ENCODE results near the gene WDR70.
"Not testable (repeated sequence)": the region's sequence is repeated elsewhere in the genome, so short reads cannot be mapped to it uniquely, and the experiment has no call there.

The WDR70 gene
- total RNA-seq = 28.7 to 46.0 reads per million in 2 donors

GRCh38 chr5:37379100-37379628 lies at the start of gene WDR70:
Gene WDR70, plus strand, starts transcription at chr5:37379318. Its CDS starts 50 bp downstream, at chr5:37379368.
- peak; percentile 64 for DNase-seq

- DNase-seq = not testable (repeated sequence)
These were observed 44.4 kb upstream of the WDR70 start for GRCh38 chr5:37334754-37335153.

GRCh38 chr5:37342741-37343140 lies 36.4 kb upstream of the WDR70 start:
- not testable (repeated sequence) for DNase-seq

- no peak for DNase-seq
These were observed 24.0 kb upstream of the WDR70 start for GRCh38 chr5:37355161-37355560.

- no peak for DNase-seq
These were observed 8.6 kb upstream of the WDR70 start for GRCh38 chr5:37370550-37370863.

- DNase-seq = peak; percentile 82
These were observed 8.0 kb upstream of the WDR70 start, which contains the start of gene NUP155 for GRCh38 chr5:37370864-37371726. Gene NUP155, minus strand, starts transcription at chr5:37371106. Its CDS starts 129 bp downstream, at chr5:37370977.

GRCh38 chr5:37375091-37375490 lies 4.0 kb upstream of the WDR70 start:
- no peak for DNase-seq

- not testable (repeated sequence) for DNase-seq
These were observed 1.1 kb upstream of the WDR70 start for GRCh38 chr5:37378066-37378465.

GRCh38 chr5:37391591-37391990 lies 12.5 kb downstream of the WDR70 start:
- DNase-seq = no peak

GRCh38 chr5:37396352-37396751 lies 17.2 kb downstream of the WDR70 start:
- DNase-seq = no peak

GRCh38 chr5:37400501-37400900 lies 21.4 kb downstream of the WDR70 start:
- no peak for DNase-seq

GRCh38 chr5:37412515-37412914 lies 33.4 kb downstream of the WDR70 start:
- no peak for DNase-seq

- not testable (repeated sequence) for DNase-seq
These were observed 36.3 kb downstream of the WDR70 start for GRCh38 chr5:37415456-37415855.

- no peak for DNase-seq
These were observed 38.2 kb downstream of the WDR70 start for GRCh38 chr5:37417347-37417746.

- no peak for DNase-seq
These were observed 45.3 kb downstream of the WDR70 start for GRCh38 chr5:37424441-37424840.

- DNase-seq = no peak
These were observed 48.9 kb downstream of the WDR70 start for GRCh38 chr5:37428044-37428443.

- no peak for DNase-seq
These were observed 56.1 kb downstream of the WDR70 start for GRCh38 chr5:37435261-37435660.

GRCh38 chr5:37436146-37436934 lies 57.2 kb downstream of the WDR70 start:
- DNase-seq = no peak

- no peak for DNase-seq
These were observed 58.6 kb downstream of the WDR70 start for GRCh38 chr5:37437711-37438110.

GRCh38 chr5:37445783-37446182 lies 66.7 kb downstream of the WDR70 start:
- not testable (repeated sequence) for DNase-seq

GRCh38 chr5:37448941-37449340 lies 69.8 kb downstream of the WDR70 start:
- DNase-seq = no peak

GRCh38 chr5:37451991-37452390 lies 72.9 kb downstream of the WDR70 start:
- not testable (repeated sequence) for DNase-seq

GRCh38 chr5:37453252-37453651 lies 74.1 kb downstream of the WDR70 start:
- not testable (repeated sequence) for DNase-seq
